HG03196 (cell line): ENCODE results near the gene SLC22A6.
"Not testable (repeated sequence)": the region's sequence is repeated elsewhere in the genome, so short reads cannot be mapped to it uniquely, and the experiment has no call there.

ENCODE experiments used
- ATAC-seq: cut with Tn5 transposase; IDR thresholded peaks from one replicate; pipeline ENCODE4 v1.9.1; 2021; ENCODE audit not compliant: unreplicated experiment

The SLC22A6 gene

GRCh38 chr11:62988276-62988675 lies 3.5 kb upstream of the SLC22A6 start:
- ATAC-seq: no peak

- ATAC-seq: no peak
These were observed 429 bp upstream of the SLC22A6 start for GRCh38 chr11:62985041-62985750.

- ATAC-seq: no peak
These were observed 1.1 kb downstream of the SLC22A6 start for GRCh38 chr11:62983536-62984199.

GRCh38 chr11:62981743-62982142 lies 3.0 kb downstream of the SLC22A6 start:
- no peak for ATAC-seq

GRCh38 chr11:62980133-62980760 lies 4.5 kb downstream of the SLC22A6 start:
- ATAC-seq: no peak

- ATAC-seq: no peak
These were observed 8.7 kb downstream of the SLC22A6 start for GRCh38 chr11:62976109-62976508.

- no peak for ATAC-seq
These were observed 9.8 kb downstream of the SLC22A6 start for GRCh38 chr11:62974848-62975522.

- no peak for ATAC-seq
These were observed 19.2 kb downstream of the SLC22A6 start for GRCh38 chr11:62965574-62965973.

GRCh38 chr11:62962391-62962790 lies 22.4 kb downstream of the SLC22A6 start:
- ATAC-seq: no peak

GRCh38 chr11:62961017-62961570 lies 23.7 kb downstream of the SLC22A6 start:
- no peak for ATAC-seq

- ATAC-seq: no peak
These were observed 25.3 kb downstream of the SLC22A6 start for GRCh38 chr11:62959422-62959980.

- ATAC-seq: no peak
These were observed 26.0 kb downstream of the SLC22A6 start for GRCh38 chr11:62958547-62959421.

- ATAC-seq: no peak
These were observed 27.6 kb downstream of the SLC22A6 start for GRCh38 chr11:62957147-62957546.

GRCh38 chr11:62954478-62954877 lies 30.3 kb downstream of the SLC22A6 start:
- ATAC-seq: no peak

GRCh38 chr11:62953811-62954210 lies 31.0 kb downstream of the SLC22A6 start:
- no peak for ATAC-seq

GRCh38 chr11:62948765-62949320 lies 35.9 kb downstream of the SLC22A6 start:
- no peak for ATAC-seq

- not testable (repeated sequence) for ATAC-seq
These were observed 39.2 kb downstream of the SLC22A6 start for GRCh38 chr11:62945538-62945937.

- ATAC-seq: not testable (repeated sequence)
These were observed 47.2 kb downstream of the SLC22A6 start for GRCh38 chr11:62937528-62937927.

GRCh38 chr11:62934496-62934785 lies 50.3 kb downstream of the SLC22A6 start:
- no peak for ATAC-seq
